ENCODE measurements around the gene IGSF9.

Gene IGSF9

GRCh38 chr1:159895836-159896545 is 49.4 kb downstream of the IGSF9 start:
- Histone ChIP-seq H3K9ac (ENCODE audit: low read length) (no peak overlapping the region), H4K20me1 (ENCODE audit: insufficient read depth, low read length) (no peaks in the 10 kb centered on the region), H3K4me3 (ENCODE audit: low read depth, low read length, poor library complexity, severe bottlenecking) (no peak overlapping the region), H3K79me2 (ENCODE audit: insufficient read depth, low read length) (no peaks in the 10 kb centered on the region), H3K27me3 (ENCODE audit: insufficient read depth, low read length) (0 out of 2 replicates have a peak, but pooled peaks cover 3% of the 10 kb centered on the region), H3K9me3 (ENCODE audit: low read length) (no peaks in the 10 kb centered on the region), H3K27ac (ENCODE audit: low read depth, low read length, poor library complexity, severe bottlenecking) (no peak overlapping the region), H3K9me2 (ENCODE audit: low read depth, low read length) (no peaks in the 10 kb centered on the region), H3K4me2 (ENCODE audit: low read length) (no peak overlapping the region), H3K4me1 (ENCODE audit: insufficient read depth, low read length, severe bottlenecking) (no peaks in the 10 kb centered on the region), H3K36me3 (ENCODE audit: insufficient read depth, low read length) (no peaks in the 10 kb centered on the region), H2AFZ (ENCODE audit: low read length) (no peak overlapping the region), H3F3A (ENCODE audit: insufficient read depth, low read length) (no peaks in the 10 kb centered on the region)
- TF ChIP-seq CTCF (IDR thresholded peaks at IDR 0.05; ENCODE audit: low read length) (no peak), EZH2 (IDR thresholded peaks at IDR 0.05; ENCODE audit: borderline replicate concordance, low read length) (no peak)

- Histone ChIP-seq H3K9me3 (ENCODE audit: low read length) (no peaks in the 10 kb centered on the region), H3F3A (ENCODE audit: insufficient read depth, low read length) (no peaks in the 10 kb centered on the region), H3K36me3 (ENCODE audit: insufficient read depth, low read length) (no peaks in the 10 kb centered on the region), H3K27me3 (ENCODE audit: insufficient read depth, low read length) (0 out of 2 replicates have a peak, but pooled peaks cover 3% of the 10 kb centered on the region), H3K9ac (ENCODE audit: low read length) (no peak overlapping the region), H3K27ac (ENCODE audit: low read depth, low read length, poor library complexity, severe bottlenecking) (no peak overlapping the region), H4K20me1 (ENCODE audit: insufficient read depth, low read length) (no peaks in the 10 kb centered on the region), H2AFZ (ENCODE audit: low read length) (no peak overlapping the region), H3K4me2 (ENCODE audit: low read length) (no peak overlapping the region), H3K79me2 (ENCODE audit: insufficient read depth, low read length) (no peaks in the 10 kb centered on the region), H3K9me2 (ENCODE audit: low read depth, low read length) (no peaks in the 10 kb centered on the region), H3K4me3 (ENCODE audit: low read depth, low read length, poor library complexity, severe bottlenecking) (no peak overlapping the region), H3K4me1 (ENCODE audit: insufficient read depth, low read length, severe bottlenecking) (no peaks in the 10 kb centered on the region)
- TF ChIP-seq CTCF (IDR thresholded peaks at IDR 0.05; ENCODE audit: low read length): no peak
Observed at GRCh38 chr1:159895286-159895685, 50.1 kb downstream of the IGSF9 start.

GRCh38 chr1:159892944-159893343 is 52.5 kb downstream of the IGSF9 start:
- no peak overlapping the region for H3K4me3 ChIP-seq (ENCODE audit: low read depth, low read length, poor library complexity, severe bottlenecking)
- H3K27ac ChIP-seq (ENCODE audit: low read depth, low read length, poor library complexity, severe bottlenecking): no peak overlapping the region
- no peaks in the 10 kb centered on the region for H3K79me2 ChIP-seq (ENCODE audit: insufficient read depth, low read length)
- H3K9ac ChIP-seq (ENCODE audit: low read length): no peak overlapping the region
- no peak overlapping the region for H3K4me2 ChIP-seq (ENCODE audit: low read length)
- TF ChIP-seq EZH2 (IDR thresholded peaks at IDR 0.05; ENCODE audit: borderline replicate concordance, low read length) (no peak), CTCF (IDR thresholded peaks at IDR 0.05; ENCODE audit: low read length) (peak; percentile 26; the same call in 1 of the 2 replicates)
- no peaks in the 10 kb centered on the region for H4K20me1 ChIP-seq (ENCODE audit: insufficient read depth, low read length)
- H3K36me3 ChIP-seq (ENCODE audit: insufficient read depth, low read length): no peaks in the 10 kb centered on the region
- no peaks in the 10 kb centered on the region for H3K4me1 ChIP-seq (ENCODE audit: insufficient read depth, low read length, severe bottlenecking)
- no peaks in the 10 kb centered on the region for H3K9me3 ChIP-seq (ENCODE audit: low read length)
- H2AFZ ChIP-seq (ENCODE audit: low read length): no peak overlapping the region
- 0 out of 2 replicates have a peak, but pooled peaks cover 3% of the 10 kb centered on the region for H3K27me3 ChIP-seq (ENCODE audit: insufficient read depth, low read length)
- no peaks in the 10 kb centered on the region for H3K9me2 ChIP-seq (ENCODE audit: low read depth, low read length)
- H3F3A ChIP-seq (ENCODE audit: insufficient read depth, low read length): no peaks in the 10 kb centered on the region
